PC-3 (cell line): ENCODE data around the gene SLC3A2.

ENCODE experiments used
- CTCF ChIP-seq: fragments of 300-600 bp; sonication (generic); conservative IDR thresholded peaks from 2 replicates; pipeline ENCODE4 v1.5.1; 2017; ENCODE audit warnings: antibody characterized with exemption, low read depth, mild to moderate bottlenecking, low read length
- EZH2 ChIP-seq: fragments of 300-600 bp; sonication (generic); IDR thresholded peaks from one replicate; pipeline ENCODE4 v1.6.1; 2017; ENCODE audit warnings: antibody characterized with exemption, mild to moderate bottlenecking, low read length; ENCODE audit not compliant: unreplicated experiment
- EZH2phosphoT487 ChIP-seq: fragments of 300-600 bp; sonication (generic); IDR thresholded peaks from 2 replicates; pipeline ENCODE4 v1.6.1; 2018; ENCODE audit warnings: mild to moderate bottlenecking, antibody characterized with exemption, low read length, borderline replicate concordance

DNA sequence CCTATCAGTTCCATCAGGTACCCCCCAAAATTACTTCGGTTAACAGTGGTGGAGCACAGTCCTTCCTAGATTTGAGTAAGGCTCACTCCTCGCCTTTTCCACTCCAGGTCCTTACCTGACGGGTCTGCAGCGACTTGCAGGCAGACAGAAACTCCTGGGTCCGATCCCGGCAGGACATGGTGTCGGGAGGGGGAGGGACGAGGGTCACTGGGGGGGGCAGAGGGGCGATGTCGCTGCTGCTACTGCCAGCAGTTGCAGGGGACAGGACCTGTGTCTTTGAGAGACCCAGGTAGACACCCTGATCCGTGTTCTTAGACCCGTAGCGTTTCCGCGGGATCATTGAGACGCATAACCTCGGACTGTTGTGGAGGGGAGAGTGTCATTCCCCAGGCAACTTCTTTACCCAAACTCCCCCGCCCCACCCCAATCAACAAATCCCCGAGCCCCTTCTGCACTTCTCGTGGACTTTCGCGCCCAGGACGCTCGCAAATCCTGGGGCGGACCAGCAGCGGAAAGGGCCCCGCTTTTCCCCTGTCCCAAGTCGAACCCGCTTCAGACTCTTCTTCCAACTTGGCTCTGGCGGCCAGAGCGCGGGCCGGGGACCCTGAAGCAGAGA, 49.7 kb upstream of the SLC3A2 start:
- TF ChIP-seq EZH2phosphoT487 (no peak), CTCF (no peak), EZH2 (no peak)
